Fibroblast of pulmonary artery (primary cell): ENCODE results near the gene BCAS1.

Experiments used
- DNase-seq: peaks from one replicate; pipeline ENCODE4 v3.0.0-alpha.2; 2010; ENCODE audit warnings: low read depth
- H3K4me3 ChIP-seq: replicated peaks from 2 replicates; pipeline ENCODE4 v1.5.1; 2011; ENCODE audit warnings: low read depth, mild to moderate bottlenecking, control low read depth, low read length, moderate library complexity
- CTCF ChIP-seq: IDR thresholded peaks from 2 replicates; pipeline ENCODE4 v1.5.1; 2011; ENCODE audit warnings: mild to moderate bottlenecking, control low read depth, low read length, inconsistent platforms; ENCODE audit errors: missing control alignments

The BCAS1 gene

GRCh38 chr20:53962388-53962787, 108.0 kb downstream of the BCAS1 start:
- no peak overlapping the region for H3K4me3 ChIP-seq
- DNase-seq = no peak
- no peak for TF ChIP-seq CTCF

- no peak overlapping the region for H3K4me3 ChIP-seq
- no peak for DNase-seq
- TF ChIP-seq CTCF = no peak
These were observed 108.9 kb downstream of the BCAS1 start for GRCh38 chr20:53961527-53961926.

GRCh38 chr20:53960579-53961272, 109.7 kb downstream of the BCAS1 start:
- H3K4me3 ChIP-seq = no peak overlapping the region

GRCh38 chr20:53959911-53960578, 110.3 kb downstream of the BCAS1 start:
- DNase-seq = peak; percentile 36
- no peak overlapping the region for H3K4me3 ChIP-seq
- no peak for TF ChIP-seq CTCF

More at GRCh38 chr20:53960579-53961272, 109.7 kb downstream of the BCAS1 start:
- DNase-seq = no peak
- TF ChIP-seq CTCF = no peak

GRCh38 chr20:53958260-53958659, 112.1 kb downstream of the BCAS1 start:
- H3K4me3 ChIP-seq = no peak overlapping the region
- no peak for TF ChIP-seq CTCF
- no peak for DNase-seq

- peak; percentile 39 for DNase-seq
- no peak overlapping the region for H3K4me3 ChIP-seq
These were observed 112.8 kb downstream of the BCAS1 start for GRCh38 chr20:53957451-53958172.

More at GRCh38 chr20:53957451-53958172, 112.8 kb downstream of the BCAS1 start:
- peak; percentile 34 for TF ChIP-seq CTCF
